ENCODE data around the gene VWA5A.
"Not testable (repeated sequence)": the region's sequence is repeated elsewhere in the genome, so short reads cannot be mapped to it uniquely, and the experiment has no call there.

VWA5A gene

DNA sequence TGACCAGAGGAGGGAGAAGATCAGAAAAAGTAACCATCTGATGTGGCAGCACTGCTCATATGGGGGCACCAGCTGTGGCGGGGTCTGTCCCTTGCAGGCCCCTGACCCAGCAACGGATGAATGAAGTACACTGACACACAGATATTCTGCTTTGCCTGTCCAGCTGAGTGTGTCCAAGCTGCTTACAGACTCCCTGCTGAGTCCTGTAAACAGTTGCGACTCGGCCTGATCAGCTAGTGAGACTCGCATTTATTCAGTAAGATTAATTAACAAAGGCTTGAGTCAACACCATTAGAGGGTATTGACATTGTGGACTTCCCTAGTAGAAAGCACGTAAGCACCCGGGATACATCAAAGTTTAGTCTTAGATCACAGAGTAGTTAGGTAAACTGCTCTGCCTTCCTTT lies 52.6 kb downstream of the VWA5A start:
- no peak for TF ChIP-seq POLR2A (IDR thresholded peaks at IDR 0.05; ENCODE audit: low read length)
- TF ChIP-seq GATA1 (IDR thresholded peaks at IDR 0.05; ENCODE audit: low read depth, low read length) = no peak
- no peak for DNase-seq

GRCh38 chr11:124168796-124169195 lies 53.5 kb downstream of the VWA5A start:
- TF ChIP-seq GATA1 (IDR thresholded peaks at IDR 0.05; ENCODE audit: low read depth, low read length) = no peak
- no peak for TF ChIP-seq POLR2A (IDR thresholded peaks at IDR 0.05; ENCODE audit: low read length)
- no peak for DNase-seq

- DNase-seq = not testable (repeated sequence)
These were observed 55.1 kb downstream of the VWA5A start for GRCh38 chr11:124170315-124170714.

GRCh38 chr11:124170801-124171586 lies 55.7 kb downstream of the VWA5A start:
- no peak for DNase-seq
- TF ChIP-seq GATA1 (IDR thresholded peaks at IDR 0.05; ENCODE audit: low read depth, low read length) (no peak), POLR2A (IDR thresholded peaks at IDR 0.05; ENCODE audit: low read length) (no peak)

- TF ChIP-seq POLR2A (IDR thresholded peaks at IDR 0.05; ENCODE audit: low read length) (no peak), GATA1 (IDR thresholded peaks at IDR 0.05; ENCODE audit: low read depth, low read length) (no peak)
- DNase-seq = no peak
These were observed 56.9 kb downstream of the VWA5A start for GRCh38 chr11:124172101-124172500.

GRCh38 chr11:124172599-124172998 lies 57.3 kb downstream of the VWA5A start:
- TF ChIP-seq POLR2A (IDR thresholded peaks at IDR 0.05; ENCODE audit: low read length) (no peak), GATA1 (IDR thresholded peaks at IDR 0.05; ENCODE audit: low read depth, low read length) (no peak)
- peak in 1 of 2 experiments; percentile 43 for DNase-seq

- TF ChIP-seq POLR2A (IDR thresholded peaks at IDR 0.05; ENCODE audit: low read length) = no peak
- TF ChIP-seq GATA1 (IDR thresholded peaks at IDR 0.05; ENCODE audit: low read depth, low read length) = no peak
- peak; percentile 67 to 80 for DNase-seq
These were observed 58.8 kb downstream of the VWA5A start for GRCh38 chr11:124174001-124174583.

DNA sequence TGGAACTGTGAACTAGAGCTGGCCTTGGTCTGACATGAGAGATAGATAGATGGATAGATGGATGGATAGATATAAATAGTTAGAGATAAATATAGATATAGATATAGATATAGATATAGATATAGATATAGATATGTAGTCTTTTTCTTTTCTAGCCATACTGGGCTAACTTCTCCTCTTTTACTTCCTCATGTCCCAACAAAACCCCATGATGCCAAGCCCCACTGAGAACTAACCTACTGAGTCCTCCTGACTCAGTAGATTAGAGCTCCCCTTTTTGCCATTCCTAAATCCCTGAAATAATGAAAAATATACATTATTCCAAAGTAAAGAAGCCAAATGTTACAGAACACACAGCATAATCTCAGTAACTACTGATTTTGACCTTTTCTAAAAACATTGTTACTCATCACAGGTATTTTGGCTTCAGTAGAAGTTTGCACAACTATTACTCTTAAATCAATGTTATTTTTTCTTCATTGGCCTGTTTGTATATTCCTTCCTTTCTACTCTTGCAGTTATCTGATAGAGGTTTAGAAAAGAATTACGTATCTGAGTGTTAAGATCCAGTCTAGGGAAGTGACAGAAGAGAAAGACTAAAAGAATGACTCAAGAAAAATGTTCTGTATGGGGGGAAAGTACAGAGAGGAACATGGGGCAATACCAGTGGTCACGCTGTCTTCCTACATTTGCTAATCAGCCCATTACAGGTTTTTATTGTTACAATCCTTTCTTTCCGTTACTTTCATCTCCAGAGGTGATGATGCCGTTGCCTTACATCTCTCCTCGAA lies 61.9 kb downstream of the VWA5A start:
- no peak for TF ChIP-seq POLR2A (IDR thresholded peaks at IDR 0.05; ENCODE audit: low read length)
- no peak for TF ChIP-seq GATA1 (IDR thresholded peaks at IDR 0.05; ENCODE audit: low read depth, low read length)
- no peak for DNase-seq

DNA sequence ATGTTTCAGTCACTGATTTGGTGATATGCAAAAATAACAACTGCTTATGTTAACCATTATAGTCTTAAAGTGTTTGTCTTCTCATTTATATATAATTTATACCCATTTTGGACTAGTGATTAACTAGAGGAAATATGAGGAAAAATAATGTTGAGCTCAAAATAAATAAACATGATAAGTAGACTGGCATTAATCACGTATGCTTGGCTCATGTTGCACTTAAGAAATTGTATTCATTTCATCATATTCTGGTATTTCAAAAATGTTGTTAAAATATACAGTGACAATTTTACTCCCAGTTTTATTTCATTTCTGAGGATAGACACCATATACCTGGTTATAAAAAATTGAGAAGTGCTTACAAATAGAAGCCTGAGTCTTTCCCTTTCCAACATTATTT lies 64.1 kb downstream of the VWA5A start:
- no peak for TF ChIP-seq POLR2A (IDR thresholded peaks at IDR 0.05; ENCODE audit: low read length)
- TF ChIP-seq GATA1 (IDR thresholded peaks at IDR 0.05; ENCODE audit: low read depth, low read length) = no peak
- DNase-seq = no peak

DNA sequence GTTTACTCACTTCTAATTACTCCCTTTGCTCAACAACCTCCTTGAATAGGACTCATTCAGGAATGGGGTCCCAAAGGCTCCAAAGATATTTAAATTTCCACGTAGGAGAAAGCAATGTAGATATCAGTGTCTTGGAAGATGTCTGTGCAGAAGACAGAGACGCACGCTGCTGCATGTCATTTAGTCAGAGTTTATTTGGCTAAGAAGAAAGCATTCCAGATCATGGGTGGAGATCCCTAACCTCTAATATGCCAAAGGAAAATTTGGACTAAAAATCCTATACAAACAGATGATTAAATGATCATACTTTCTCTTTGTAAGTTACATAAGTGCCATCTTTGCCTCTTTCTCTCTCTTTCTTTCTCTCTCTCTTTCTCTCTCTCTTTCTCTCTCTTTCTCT lies 67.8 kb downstream of the VWA5A start, which contains the start of gene OR10D3:
Gene OR10D3 (plus strand): TSS at position 278 of the 400 bp plus-strand sequence. CDS start 1,925 bp downstream, outside the sequence.
- DNase-seq = no peak
- TF ChIP-seq POLR2A (IDR thresholded peaks at IDR 0.05; ENCODE audit: low read length) (no peak), GATA1 (IDR thresholded peaks at IDR 0.05; ENCODE audit: low read depth, low read length) (no peak)

DNA sequence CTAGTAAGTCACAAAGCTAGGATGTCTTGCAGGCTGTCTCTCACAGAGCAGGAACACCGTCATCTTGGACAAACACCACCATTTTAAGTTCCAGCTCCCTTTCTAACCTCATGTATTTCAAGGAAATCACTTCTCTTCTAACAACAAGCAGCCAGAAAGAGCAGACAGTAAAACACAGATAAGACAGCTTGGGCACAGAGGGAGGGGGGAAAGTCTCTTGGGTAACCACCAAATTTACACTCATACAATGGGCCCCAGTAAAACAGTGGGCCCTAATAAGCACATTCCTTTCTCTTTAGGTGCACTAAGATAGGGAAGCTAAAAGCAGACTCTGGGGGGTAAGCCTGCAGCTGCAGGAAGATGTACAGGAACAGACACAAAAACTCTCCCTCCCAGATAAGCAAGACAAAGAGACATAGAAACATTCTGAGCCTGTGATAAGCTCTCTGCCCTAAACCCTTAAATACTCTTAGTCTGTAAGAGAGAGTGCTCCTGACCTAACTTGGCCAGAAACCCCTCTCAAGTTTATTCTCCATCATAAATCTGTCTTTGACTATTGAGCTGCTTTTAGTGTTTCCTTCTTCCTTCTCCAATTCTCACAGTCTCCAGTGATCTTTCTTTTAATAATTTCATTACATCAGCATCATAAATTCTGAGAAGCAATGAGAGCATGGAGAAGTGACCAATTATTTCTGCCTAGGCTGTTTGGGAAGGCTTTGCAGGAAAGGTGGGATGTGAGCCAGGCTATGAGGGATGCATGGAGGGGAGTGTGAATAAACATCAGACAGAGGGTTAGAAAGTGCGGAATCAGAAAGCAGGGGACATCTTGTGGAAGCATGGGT lies 75.3 kb downstream of the VWA5A start:
- TF ChIP-seq POLR2A (IDR thresholded peaks at IDR 0.05; ENCODE audit: low read length) (no peak), GATA1 (IDR thresholded peaks at IDR 0.05; ENCODE audit: low read depth, low read length) (no peak)
- DNase-seq = peak; percentile 45 to 61

- DNase-seq = no peak
- TF ChIP-seq GATA1 (IDR thresholded peaks at IDR 0.05; ENCODE audit: low read depth, low read length) (no peak), POLR2A (IDR thresholded peaks at IDR 0.05; ENCODE audit: low read length) (no peak)
These were observed 78.2 kb downstream of the VWA5A start for GRCh38 chr11:124193221-124194010.
